Sciatic nerve (tissue), 2 donors: ENCODE data around the gene HAND2. TPM values are rescaled to one million over a fixed set of nuclear protein-coding genes. Genes with fewer than 3 reads are reported as not detected.

Source experiments
- ATAC-seq: fragments of 200-7000 bp; cut with Tn5 transposase; one replicate; pipeline ENCODE4 v1.9.1; 2020; ENCODE audit warnings: mild to moderate bottlenecking, moderate library complexity
- DNase-seq: peaks from one replicate; pipeline ENCODE4 v3.0.0-alpha.2; 2020; ENCODE audit warnings: low spot score
- intact Hi-C: fragments of 100-400 bp; cut with DNase I; formaldehyde crosslinking; loops from one replicate; pipeline ENCODE4 v1.14.2; 2022
- total RNA-seq: library from RNA; stranded (reverse); fragmentation: NEBNext Ultra II Directional; extraction: Animal tissue kit (Norgen Biotek cat#: 25700); gene quantifications from one replicate; pipeline ENCODE4 v1.2.1, GENCODE V29; 2021
- donor health status: DM: no; HTN: no; CAD: no.
- donor health status: DM: no; HTN: no; CAD: no.

Gene HAND2
- total RNA-seq, 1 donor from 2014 or later, result 0.27 TPM

GRCh38 chr4:173490817-173491528 is 39.1 kb downstream of the HAND2 start:
- intact Hi-C loops, result no loop called here
- ATAC-seq (no peak), DNase-seq (no peak)

- ATAC-seq, result peak; percentile 43
- intact Hi-C loops, result no loop called here
- DNase-seq, result no peak
These were observed 39.8 kb downstream of the HAND2 start for GRCh38 chr4:173490256-173490655.

- intact Hi-C loops, result no loop called here
- ATAC-seq (no peak), DNase-seq (no peak)
These were observed 40.5 kb downstream of the HAND2 start for GRCh38 chr4:173489514-173489913.

GRCh38 chr4:173488656-173489055 is 41.4 kb downstream of the HAND2 start:
- intact Hi-C loops, result no loop called here
- ATAC-seq (peak; percentile 47), DNase-seq (no peak)

- ATAC-seq (no peak), DNase-seq (no peak)
- intact Hi-C loops, result no loop called here
These were observed 42.0 kb downstream of the HAND2 start for GRCh38 chr4:173488074-173488473.

GRCh38 chr4:173486714-173487392 is 43.2 kb downstream of the HAND2 start:
- ATAC-seq (no peak), DNase-seq (no peak)
- intact Hi-C loops, result no loop called here

- ATAC-seq, result peak; percentile 19
- no peak for DNase-seq
- intact Hi-C loops, result no loop called here
These were observed 44.9 kb downstream of the HAND2 start for GRCh38 chr4:173485164-173485563.

GRCh38 chr4:173482330-173482931 is 47.6 kb downstream of the HAND2 start:
- DNase-seq (no peak), ATAC-seq (peak; percentile 21)
- intact Hi-C loops, result no loop called here

- peak; percentile 38 for ATAC-seq
- intact Hi-C loops, result no loop called here
- no peak for DNase-seq
These were observed 51.1 kb downstream of the HAND2 start for GRCh38 chr4:173478913-173479283.

- ATAC-seq (peak; percentile 84), DNase-seq (no peak)
- intact Hi-C loops, result no loop called here
These were observed 51.7 kb downstream of the HAND2 start for GRCh38 chr4:173478201-173478912.

- DNase-seq (no peak), ATAC-seq (no peak)
- intact Hi-C loops, result no loop called here
These were observed 53.0 kb downstream of the HAND2 start for GRCh38 chr4:173477016-173477415.

Other genes with a start within 250 kb of the HAND2 start
- 54.1 TPM for gene HMGB2, start 195.9 kb downstream of the HAND2 start, total RNA-seq
- 15.4 TPM for gene SAP30, start 159.3 kb downstream of the HAND2 start, total RNA-seq
- 1.5 TPM for gene SCRG1, start 131.1 kb downstream of the HAND2 start, total RNA-seq